ENCODE results near the gene SURF4.

The SURF4 gene

DNA sequence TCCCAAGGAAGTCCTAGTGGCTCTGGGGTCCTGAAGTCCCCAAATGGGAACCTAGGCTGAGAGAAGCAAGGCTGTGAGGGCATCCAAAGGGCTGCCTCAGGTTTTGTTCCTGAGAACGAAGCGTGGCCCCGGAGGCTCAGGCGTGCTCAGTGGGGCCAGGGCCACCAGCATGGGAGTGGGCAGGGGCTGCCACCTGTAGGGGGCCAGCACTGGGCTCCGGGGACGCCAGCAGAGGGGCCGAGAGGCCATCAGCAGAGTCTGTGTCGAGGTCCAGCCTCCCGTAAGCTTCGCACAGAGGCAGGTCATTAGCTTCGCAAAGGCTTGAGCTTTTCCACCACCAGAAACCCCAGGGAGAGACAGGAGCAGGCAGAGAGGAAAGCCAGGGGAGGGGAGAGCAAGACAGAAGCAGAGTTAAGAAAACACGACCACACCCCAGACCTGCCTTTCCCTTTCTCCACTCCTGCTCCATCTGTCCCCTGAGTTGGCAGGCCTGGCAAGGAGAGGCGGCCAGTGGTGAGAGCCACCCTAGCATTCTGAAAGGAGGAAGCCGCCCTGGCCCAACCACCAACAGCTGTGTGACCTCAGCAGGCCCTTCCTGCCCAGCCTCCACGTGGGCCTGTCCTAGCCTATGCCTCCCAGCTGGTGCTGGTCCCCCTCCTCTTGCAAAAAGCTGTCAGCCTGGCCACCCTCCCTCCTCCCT, 34.3 kb downstream of the SURF4 start:
- no peak for TF ChIP-seq POLR2AphosphoS5 (IDR thresholded peaks at IDR 0.05; ENCODE audit: low read depth, low read length)
- no peak for TF ChIP-seq SIN3A (IDR thresholded peaks at IDR 0.05; ENCODE audit: borderline replicate concordance, insufficient read depth, low read length)
- TF ChIP-seq, protein P1, sequence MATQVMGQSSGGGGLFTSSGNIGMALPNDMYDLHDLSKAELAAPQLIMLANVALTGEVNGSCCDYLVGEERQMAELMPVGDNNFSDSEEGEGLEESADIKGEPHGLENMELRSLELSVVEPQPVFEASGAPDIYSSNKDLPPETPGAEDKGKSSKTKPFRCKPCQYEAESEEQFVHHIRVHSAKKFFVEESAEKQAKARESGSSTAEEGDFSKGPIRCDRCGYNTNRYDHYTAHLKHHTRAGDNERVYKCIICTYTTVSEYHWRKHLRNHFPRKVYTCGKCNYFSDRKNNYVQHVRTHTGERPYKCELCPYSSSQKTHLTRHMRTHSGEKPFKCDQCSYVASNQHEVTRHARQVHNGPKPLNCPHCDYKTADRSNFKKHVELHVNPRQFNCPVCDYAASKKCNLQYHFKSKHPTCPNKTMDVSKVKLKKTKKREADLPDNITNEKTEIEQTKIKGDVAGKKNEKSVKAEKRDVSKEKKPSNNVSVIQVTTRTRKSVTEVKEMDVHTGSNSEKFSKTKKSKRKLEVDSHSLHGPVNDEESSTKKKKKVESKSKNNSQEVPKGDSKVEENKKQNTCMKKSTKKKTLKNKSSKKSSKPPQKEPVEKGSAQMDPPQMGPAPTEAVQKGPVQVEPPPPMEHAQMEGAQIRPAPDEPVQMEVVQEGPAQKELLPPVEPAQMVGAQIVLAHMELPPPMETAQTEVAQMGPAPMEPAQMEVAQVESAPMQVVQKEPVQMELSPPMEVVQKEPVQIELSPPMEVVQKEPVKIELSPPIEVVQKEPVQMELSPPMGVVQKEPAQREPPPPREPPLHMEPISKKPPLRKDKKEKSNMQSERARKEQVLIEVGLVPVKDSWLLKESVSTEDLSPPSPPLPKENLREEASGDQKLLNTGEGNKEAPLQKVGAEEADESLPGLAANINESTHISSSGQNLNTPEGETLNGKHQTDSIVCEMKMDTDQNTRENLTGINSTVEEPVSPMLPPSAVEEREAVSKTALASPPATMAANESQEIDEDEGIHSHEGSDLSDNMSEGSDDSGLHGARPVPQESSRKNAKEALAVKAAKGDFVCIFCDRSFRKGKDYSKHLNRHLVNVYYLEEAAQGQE (IDR thresholded peaks at IDR 0.05; ENCODE audit: insufficient read depth in 1 of 2, low read depth in 2 of 2, low read length in 2 of 2), result no peak
- no peak for TF ChIP-seq FOXP2 (optimal IDR thresholded peaks at IDR 0.05; ENCODE audit: borderline replicate concordance, extremely low read depth, extremely low read length, insufficient read depth)
- TF ChIP-seq TAF1 (IDR thresholded peaks at IDR 0.05; ENCODE audit: borderline replicate concordance, insufficient read depth, low read length), result no peak

DNA sequence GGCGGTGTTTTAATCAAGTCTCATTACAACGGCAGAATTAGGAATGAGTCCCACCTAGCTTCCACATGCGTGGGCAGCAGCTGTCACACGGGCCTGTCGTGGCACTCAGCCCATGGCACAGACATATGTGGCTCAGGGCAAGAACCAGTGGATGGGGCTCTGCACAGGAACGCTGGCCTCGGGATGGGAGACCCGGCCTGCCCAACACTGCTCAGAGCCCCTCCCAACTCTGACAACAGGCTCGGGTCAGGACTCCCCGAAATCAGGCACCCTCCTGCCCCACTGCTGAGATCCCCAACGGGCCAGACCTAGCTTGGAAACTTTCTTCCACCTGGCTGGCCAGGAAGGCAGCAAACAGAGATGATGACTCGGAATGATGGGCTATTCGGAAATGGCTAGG, 34.9 kb downstream of the SURF4 start:
- TF ChIP-seq SIN3A (IDR thresholded peaks at IDR 0.05; ENCODE audit: borderline replicate concordance, insufficient read depth, low read length) (no peak), TAF1 (IDR thresholded peaks at IDR 0.05; ENCODE audit: borderline replicate concordance, insufficient read depth, low read length) (no peak), FOXP2 (optimal IDR thresholded peaks at IDR 0.05; ENCODE audit: borderline replicate concordance, extremely low read depth, extremely low read length, insufficient read depth) (no peak), POLR2AphosphoS5 (IDR thresholded peaks at IDR 0.05; ENCODE audit: low read depth, low read length) (no peak)
- TF ChIP-seq, protein P1 (IDR thresholded peaks at IDR 0.05; ENCODE audit: insufficient read depth in 1 of 2, low read depth in 2 of 2, low read length in 2 of 2), result no peak

DNA sequence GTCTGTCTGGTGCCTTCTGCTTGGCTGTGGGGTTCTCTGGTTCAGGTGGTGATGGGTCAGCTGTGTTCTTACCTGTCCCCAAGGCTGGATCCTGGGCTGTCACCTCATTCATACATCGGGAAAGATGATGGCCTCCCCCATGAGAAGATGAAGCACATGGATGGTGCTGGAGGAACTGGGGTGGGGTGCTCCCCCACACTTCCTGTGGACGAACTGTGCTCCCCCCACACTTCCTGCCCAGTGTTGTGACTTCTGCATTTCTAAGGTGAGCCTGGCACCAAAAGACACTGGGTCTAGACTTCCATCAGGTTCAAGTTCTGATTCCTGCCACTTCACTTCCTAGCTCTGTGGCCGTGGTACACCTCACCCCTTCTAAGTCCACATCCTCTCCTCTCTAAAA, 35.6 kb downstream of the SURF4 start:
- TF ChIP-seq FOXP2 (optimal IDR thresholded peaks at IDR 0.05; ENCODE audit: borderline replicate concordance, extremely low read depth, extremely low read length, insufficient read depth) (no peak), TAF1 (IDR thresholded peaks at IDR 0.05; ENCODE audit: borderline replicate concordance, insufficient read depth, low read length) (no peak), POLR2AphosphoS5 (IDR thresholded peaks at IDR 0.05; ENCODE audit: low read depth, low read length) (no peak)

DNA sequence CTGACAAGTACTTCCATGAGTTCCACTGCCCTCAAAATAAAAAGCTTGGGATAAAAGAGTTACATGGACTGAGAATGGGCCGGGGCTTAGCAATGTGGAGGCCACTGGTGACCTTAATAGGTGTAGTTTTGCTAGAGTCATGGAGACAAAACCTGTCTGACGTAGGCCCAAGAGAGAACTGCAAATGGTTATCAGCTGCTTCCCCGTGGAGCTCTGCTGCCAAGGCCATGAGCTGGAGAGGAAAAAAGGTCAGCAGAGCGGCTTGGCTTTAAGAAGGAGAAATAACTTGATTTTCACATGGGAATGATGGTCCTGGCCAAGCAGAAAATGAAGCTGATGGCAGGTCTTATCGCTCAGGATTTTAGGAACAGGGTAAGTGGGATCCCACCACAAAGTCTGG, 36.2 kb downstream of the SURF4 start:
- TF ChIP-seq SIN3A (IDR thresholded peaks at IDR 0.05; ENCODE audit: borderline replicate concordance, insufficient read depth, low read length) (no peak), FOXP2 (optimal IDR thresholded peaks at IDR 0.05; ENCODE audit: borderline replicate concordance, extremely low read depth, extremely low read length, insufficient read depth) (no peak), POLR2AphosphoS5 (IDR thresholded peaks at IDR 0.05; ENCODE audit: low read depth, low read length) (no peak), TAF1 (IDR thresholded peaks at IDR 0.05; ENCODE audit: borderline replicate concordance, insufficient read depth, low read length) (no peak)
- TF ChIP-seq, protein P1 (IDR thresholded peaks at IDR 0.05; ENCODE audit: insufficient read depth in 1 of 2, low read depth in 2 of 2, low read length in 2 of 2), result no peak

DNA sequence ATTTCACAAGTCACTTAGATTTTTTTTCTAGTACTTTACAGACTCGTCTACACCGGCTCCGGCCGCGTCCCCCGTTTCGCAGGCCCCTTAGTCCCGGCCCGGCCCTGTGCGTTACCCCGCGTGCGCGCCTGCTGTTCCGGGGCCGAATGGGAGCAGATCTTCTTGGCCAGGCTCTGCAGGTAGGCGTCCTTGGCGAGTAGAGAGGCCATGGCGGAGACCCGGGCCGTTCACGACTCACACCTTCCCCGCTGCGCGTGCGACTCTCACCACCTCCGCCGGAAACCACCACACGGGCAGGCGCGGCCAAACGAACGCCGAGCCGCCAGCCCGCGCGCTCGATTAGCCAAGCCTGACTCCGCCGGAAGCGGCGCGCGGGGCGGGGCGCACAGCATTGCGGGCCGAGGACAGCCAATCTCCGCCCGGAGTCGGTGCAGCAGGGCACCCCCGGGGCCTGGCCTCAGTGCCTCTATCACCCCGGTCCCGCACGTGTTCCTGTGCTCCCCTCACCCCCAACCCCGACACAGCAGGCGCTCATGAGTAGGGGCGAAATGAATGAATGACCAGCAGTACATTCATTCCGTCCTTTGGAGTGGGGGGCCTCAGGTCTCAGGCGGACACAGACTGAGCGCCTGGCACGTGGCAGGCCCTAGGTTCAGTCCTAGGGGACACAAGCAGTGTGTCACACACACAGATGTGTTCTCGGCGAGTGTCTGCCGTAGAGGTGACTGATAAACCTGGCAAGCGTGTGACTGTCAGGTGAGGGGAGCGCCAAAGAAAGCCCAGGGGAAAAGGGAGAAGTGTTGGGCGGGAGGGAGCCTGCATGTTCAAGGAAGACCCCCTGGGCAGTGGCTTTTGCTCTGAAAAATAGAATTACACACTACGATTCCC, 39.7 kb downstream of the SURF4 start, which contains the start of gene SURF6:
TSS of gene SURF6 (minus strand) at position 265 of the 888 bp plus-strand sequence. CDS start at position 209, 56 bp downstream.
- TF ChIP-seq, protein P1 (IDR thresholded peaks at IDR 0.05; ENCODE audit: insufficient read depth in 1 of 2, low read depth in 2 of 2, low read length in 2 of 2), result no peak
- TF ChIP-seq FOXP2 (optimal IDR thresholded peaks at IDR 0.05; ENCODE audit: borderline replicate concordance, extremely low read depth, extremely low read length, insufficient read depth), result peak; percentile 99
- TF ChIP-seq POLR2AphosphoS5 (IDR thresholded peaks at IDR 0.05; ENCODE audit: low read depth, low read length), result peak; percentile 79
- no peak; the same call in 1 of the 2 replicates for TF ChIP-seq SIN3A (IDR thresholded peaks at IDR 0.05; ENCODE audit: borderline replicate concordance, insufficient read depth, low read length)
- peak; percentile 83; the same call in 1 of the 2 replicates for TF ChIP-seq TAF1 (IDR thresholded peaks at IDR 0.05; ENCODE audit: borderline replicate concordance, insufficient read depth, low read length)

All from PFSK-1 (cell line).